HepG2 (cell line): ENCODE results near the gene CLPX. TPM values are rescaled to one million over a fixed set of nuclear protein-coding genes. Genes with fewer than 3 reads are reported as not detected.

Source experiments
- DNMT1 ChIP-seq: sonication (generic); formaldehyde crosslinking; IDR thresholded peaks from 2 replicates; pipeline ENCODE4 v1.5.1; 2020; ENCODE audit warnings: mild to moderate bottlenecking, missing genetic modification reagents
- FOXA1 ChIP-seq, 2 experiments: fragments of 450-650 bp in 1 of 2; sonication (generic) in 1 of 2; formaldehyde crosslinking in 1 of 2; IDR thresholded peaks; 2 replicates each; pipeline versions ENCODE4 v1.4.0 to v1.6.1; 2016 to 2020; ENCODE audit warnings: missing genetic modification reagents in 1 of 2
- KDM6A ChIP-seq: IDR thresholded peaks from 2 replicates; pipeline ENCODE4 v1.6.1; 2016; ENCODE audit warnings: low read depth
- KLF16 ChIP-seq, 2 experiments: sonication (generic) in 1 of 2; formaldehyde crosslinking in 1 of 2; IDR thresholded peaks; 2 replicates each; pipeline versions ENCODE4 v1.6.1 to v1.8.0; 2016 to 2023; ENCODE audit warnings: missing genetic modification reagents in 2 of 2, missing compliant biosample characterization in 1 of 2
- NFIC ChIP-seq: IDR thresholded peaks from 2 replicates; pipeline ENCODE4 v1.6.1; 2012; ENCODE audit warnings: mild to moderate bottlenecking, low read length, inconsistent platforms
- NR2F1 ChIP-seq, 2 experiments: fragments of 450-650 bp in 1 of 2; formaldehyde crosslinking in 1 of 2; IDR thresholded peaks; 2 replicates each; pipeline versions ENCODE4 v1.5.0 to v1.6.1; 2016 to 2020; ENCODE audit warnings: mild to moderate bottlenecking in 1 of 2, missing compliant biosample characterization in 1 of 2, missing genetic modification reagents in 1 of 2, moderate library complexity in 1 of 2
- PITX1 ChIP-seq: sonication (generic); formaldehyde crosslinking; IDR thresholded peaks from 2 replicates; pipeline ENCODE4 v1.5.1; 2020; ENCODE audit warnings: mild to moderate bottlenecking, missing genetic modification reagents
- ZFAT ChIP-seq: sonication (generic); formaldehyde crosslinking; conservative IDR thresholded peaks from 2 replicates; pipeline ENCODE4 v1.8.1; 2023; ENCODE audit warnings: missing genetic modification reagents, inconsistent platforms
- ZNF12 ChIP-seq: sonication (generic); formaldehyde crosslinking; IDR thresholded peaks from 2 replicates; pipeline ENCODE4 v1.5.0; 2020; ENCODE audit warnings: missing genetic modification reagents
- ZNF326 ChIP-seq: sonication (generic); formaldehyde crosslinking; IDR thresholded peaks from 2 replicates; pipeline ENCODE4 v1.4.0; 2020; ENCODE audit warnings: missing genetic modification reagents, borderline replicate concordance
- ZNF772 ChIP-seq: sonication (generic); formaldehyde crosslinking; IDR thresholded peaks from 2 replicates; pipeline ENCODE4 v1.5.0; 2020; ENCODE audit warnings: mild to moderate bottlenecking, missing genetic modification reagents
- ZNF780A ChIP-seq: sonication (generic); formaldehyde crosslinking; IDR thresholded peaks from 2 replicates; pipeline ENCODE4 v1.8.0; 2022; ENCODE audit warnings: mild to moderate bottlenecking, missing genetic modification reagents, moderate library complexity
- polyA plus RNA-seq, 8 experiments: library from polyadenylated mRNA; depleted of rRNA in 3 of 8; stranded (reverse) in 7 of 8; unstranded in 1 of 8; fragments of >200 nt; fragmentation: Illumina TruSeq in 4 of 8; extraction: Trizol in 4 of 8; gene quantifications; 2 replicates each; pipeline versions ENCODE4 v1.2.1 to v1.2.3, GENCODE V29; 2011 to 2016; ENCODE audit warnings: low read depth in 4 of 8, missing spikeins in 1 of 8, mixed read lengths in 1 of 8; ENCODE audit not compliant: insufficient read depth in 1 of 8
- total RNA-seq, 5 experiments: library from RNA; depleted of rRNA; stranded (reverse); fragments of >200 nt; fragmentation: Illumina TruSeq; extraction: Trizol; gene quantifications; 2 replicates each; pipeline ENCODE4 v1.2.3, GENCODE V29; 2016; ENCODE audit warnings: low read depth in 1 of 5
- TF ChIP-seq, protein P1 (sequence below): sonication (generic); formaldehyde crosslinking; IDR thresholded peaks from 2 replicates; pipeline ENCODE4 v1.5.0; 2020; ENCODE audit warnings: missing genetic modification reagents, mild to moderate bottlenecking, borderline replicate concordance
- TF ChIP-seq, protein P2 (sequence below): sonication (generic); formaldehyde crosslinking; IDR thresholded peaks from 2 replicates; pipeline ENCODE4 v1.9.0; 2021; ENCODE audit warnings: missing genetic modification reagents, borderline replicate concordance
- TF ChIP-seq, protein P3 (sequence below): sonication (generic); formaldehyde crosslinking; IDR thresholded peaks from 2 replicates; pipeline ENCODE4 v1.5.1; 2020; ENCODE audit warnings: mild to moderate bottlenecking, missing genetic modification reagents, borderline replicate concordance
- TF ChIP-seq, protein P4 (sequence below): sonication (generic); formaldehyde crosslinking; IDR thresholded peaks from 2 replicates; pipeline ENCODE4 v1.4.0; 2020; ENCODE audit warnings: missing genetic modification reagents
- TF ChIP-seq, protein P5 (sequence below): sonication (generic); formaldehyde crosslinking; IDR thresholded peaks from 2 replicates; pipeline ENCODE4 v1.8.0; 2022; ENCODE audit warnings: mild to moderate bottlenecking, missing genetic modification reagents, moderate library complexity

The CLPX gene
- total and polyA plus RNA-seq, 2 of the 13 experiments (the other 11 are each of a cell fraction or from before 2014, with no cell fraction given), result 33.9 to 61.3 TPM

DNA sequence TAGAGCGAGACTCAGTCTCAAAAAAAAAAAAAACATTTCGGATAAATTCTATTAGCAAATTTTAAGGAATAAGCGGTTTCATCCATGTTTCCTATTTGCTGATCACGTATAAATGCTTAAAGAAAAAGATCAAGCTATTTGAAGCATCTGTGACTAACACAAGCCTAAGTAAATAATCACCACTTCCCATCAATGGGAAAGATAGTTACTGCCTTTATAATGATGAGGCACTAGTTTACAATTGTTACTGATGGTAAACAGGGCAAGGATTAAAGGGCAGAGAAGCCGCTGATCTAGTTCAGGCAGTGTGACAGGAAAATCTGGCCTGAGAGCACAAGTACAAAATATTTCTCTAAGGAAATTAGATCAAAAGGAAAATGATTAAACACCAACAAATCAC is 13.7 kb downstream of the CLPX start (continued):
- TF ChIP-seq, protein P1, sequence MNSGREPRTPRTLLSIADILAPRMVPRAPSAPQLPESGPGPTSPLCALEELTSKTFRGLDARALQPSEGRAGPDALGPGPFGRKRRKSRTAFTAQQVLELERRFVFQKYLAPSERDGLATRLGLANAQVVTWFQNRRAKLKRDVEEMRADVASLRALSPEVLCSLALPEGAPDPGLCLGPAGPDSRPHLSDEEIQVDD (CRISPR knock-in tag), result no peak
- TF ChIP-seq, protein P2, sequence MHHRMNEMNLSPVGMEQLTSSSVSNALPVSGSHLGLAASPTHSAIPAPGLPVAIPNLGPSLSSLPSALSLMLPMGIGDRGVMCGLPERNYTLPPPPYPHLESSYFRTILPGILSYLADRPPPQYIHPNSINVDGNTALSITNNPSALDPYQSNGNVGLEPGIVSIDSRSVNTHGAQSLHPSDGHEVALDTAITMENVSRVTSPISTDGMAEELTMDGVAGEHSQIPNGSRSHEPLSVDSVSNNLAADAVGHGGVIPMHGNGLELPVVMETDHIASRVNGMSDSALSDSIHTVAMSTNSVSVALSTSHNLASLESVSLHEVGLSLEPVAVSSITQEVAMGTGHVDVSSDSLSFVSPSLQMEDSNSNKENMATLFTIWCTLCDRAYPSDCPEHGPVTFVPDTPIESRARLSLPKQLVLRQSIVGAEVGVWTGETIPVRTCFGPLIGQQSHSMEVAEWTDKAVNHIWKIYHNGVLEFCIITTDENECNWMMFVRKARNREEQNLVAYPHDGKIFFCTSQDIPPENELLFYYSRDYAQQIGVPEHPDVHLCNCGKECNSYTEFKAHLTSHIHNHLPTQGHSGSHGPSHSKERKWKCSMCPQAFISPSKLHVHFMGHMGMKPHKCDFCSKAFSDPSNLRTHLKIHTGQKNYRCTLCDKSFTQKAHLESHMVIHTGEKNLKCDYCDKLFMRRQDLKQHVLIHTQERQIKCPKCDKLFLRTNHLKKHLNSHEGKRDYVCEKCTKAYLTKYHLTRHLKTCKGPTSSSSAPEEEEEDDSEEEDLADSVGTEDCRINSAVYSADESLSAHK (CRISPR knock-in tag), result no peak
- TF ChIP-seq ZNF12 (CRISPR knock-in tag), result 0 out of 2 replicates have a peak, but pooled peaks have one; percentile 42
- TF ChIP-seq DNMT1 (CRISPR knock-in tag), result no peak
- TF ChIP-seq KDM6A, result peak; percentile 56; the same call in 1 of the 2 replicates
- TF ChIP-seq KLF16 (CRISPR knock-in tag; IDR thresholded peaks at IDR 0.05), result 0 out of 4 replicates have a peak, but pooled peaks of 1 of the 2 experiments have one; percentile 45
- TF ChIP-seq, protein P3, sequence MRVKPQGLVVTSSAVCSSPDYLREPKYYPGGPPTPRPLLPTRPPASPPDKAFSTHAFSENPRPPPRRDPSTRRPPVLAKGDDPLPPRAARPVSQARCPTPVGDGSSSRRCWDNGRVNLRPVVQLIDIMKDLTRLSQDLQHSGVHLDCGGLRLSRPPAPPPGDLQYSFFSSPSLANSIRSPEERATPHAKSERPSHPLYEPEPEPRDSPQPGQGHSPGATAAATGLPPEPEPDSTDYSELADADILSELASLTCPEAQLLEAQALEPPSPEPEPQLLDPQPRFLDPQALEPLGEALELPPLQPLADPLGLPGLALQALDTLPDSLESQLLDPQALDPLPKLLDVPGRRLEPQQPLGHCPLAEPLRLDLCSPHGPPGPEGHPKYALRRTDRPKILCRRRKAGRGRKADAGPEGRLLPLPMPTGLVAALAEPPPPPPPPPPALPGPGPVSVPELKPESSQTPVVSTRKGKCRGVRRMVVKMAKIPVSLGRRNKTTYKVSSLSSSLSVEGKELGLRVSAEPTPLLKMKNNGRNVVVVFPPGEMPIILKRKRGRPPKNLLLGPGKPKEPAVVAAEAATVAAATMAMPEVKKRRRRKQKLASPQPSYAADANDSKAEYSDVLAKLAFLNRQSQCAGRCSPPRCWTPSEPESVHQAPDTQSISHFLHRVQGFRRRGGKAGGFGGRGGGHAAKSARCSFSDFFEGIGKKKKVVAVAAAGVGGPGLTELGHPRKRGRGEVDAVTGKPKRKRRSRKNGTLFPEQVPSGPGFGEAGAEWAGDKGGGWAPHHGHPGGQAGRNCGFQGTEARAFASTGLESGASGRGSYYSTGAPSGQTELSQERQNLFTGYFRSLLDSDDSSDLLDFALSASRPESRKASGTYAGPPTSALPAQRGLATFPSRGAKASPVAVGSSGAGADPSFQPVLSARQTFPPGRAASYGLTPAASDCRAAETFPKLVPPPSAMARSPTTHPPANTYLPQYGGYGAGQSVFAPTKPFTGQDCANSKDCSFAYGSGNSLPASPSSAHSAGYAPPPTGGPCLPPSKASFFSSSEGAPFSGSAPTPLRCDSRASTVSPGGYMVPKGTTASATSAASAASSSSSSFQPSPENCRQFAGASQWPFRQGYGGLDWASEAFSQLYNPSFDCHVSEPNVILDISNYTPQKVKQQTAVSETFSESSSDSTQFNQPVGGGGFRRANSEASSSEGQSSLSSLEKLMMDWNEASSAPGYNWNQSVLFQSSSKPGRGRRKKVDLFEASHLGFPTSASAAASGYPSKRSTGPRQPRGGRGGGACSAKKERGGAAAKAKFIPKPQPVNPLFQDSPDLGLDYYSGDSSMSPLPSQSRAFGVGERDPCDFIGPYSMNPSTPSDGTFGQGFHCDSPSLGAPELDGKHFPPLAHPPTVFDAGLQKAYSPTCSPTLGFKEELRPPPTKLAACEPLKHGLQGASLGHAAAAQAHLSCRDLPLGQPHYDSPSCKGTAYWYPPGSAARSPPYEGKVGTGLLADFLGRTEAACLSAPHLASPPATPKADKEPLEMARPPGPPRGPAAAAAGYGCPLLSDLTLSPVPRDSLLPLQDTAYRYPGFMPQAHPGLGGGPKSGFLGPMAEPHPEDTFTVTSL (CRISPR knock-in tag), result peak; percentile 84; the same call in 1 of the 2 replicates
- peak; percentile 38; the same call in 1 of the 2 replicates for TF ChIP-seq PITX1 (CRISPR knock-in tag)
- TF ChIP-seq NFIC, result peak; percentile 44; the same call in 1 of the 2 replicates
- TF ChIP-seq ZNF326 (CRISPR knock-in tag), result no peak
- no peak for TF ChIP-seq ZFAT (CRISPR knock-in tag)
- peak in 1 of 2 experiments; percentile 12; a peak in 1 of 4 replicates for TF ChIP-seq NR2F1 (CRISPR knock-in tag; IDR thresholded peaks at IDR 0.05)
- TF ChIP-seq ZNF772 (CRISPR knock-in tag), result no peak
- TF ChIP-seq ZNF780A (CRISPR knock-in tag), result 0 out of 2 replicates have a peak, but pooled peaks have one; percentile 31
- TF ChIP-seq, protein P4, sequence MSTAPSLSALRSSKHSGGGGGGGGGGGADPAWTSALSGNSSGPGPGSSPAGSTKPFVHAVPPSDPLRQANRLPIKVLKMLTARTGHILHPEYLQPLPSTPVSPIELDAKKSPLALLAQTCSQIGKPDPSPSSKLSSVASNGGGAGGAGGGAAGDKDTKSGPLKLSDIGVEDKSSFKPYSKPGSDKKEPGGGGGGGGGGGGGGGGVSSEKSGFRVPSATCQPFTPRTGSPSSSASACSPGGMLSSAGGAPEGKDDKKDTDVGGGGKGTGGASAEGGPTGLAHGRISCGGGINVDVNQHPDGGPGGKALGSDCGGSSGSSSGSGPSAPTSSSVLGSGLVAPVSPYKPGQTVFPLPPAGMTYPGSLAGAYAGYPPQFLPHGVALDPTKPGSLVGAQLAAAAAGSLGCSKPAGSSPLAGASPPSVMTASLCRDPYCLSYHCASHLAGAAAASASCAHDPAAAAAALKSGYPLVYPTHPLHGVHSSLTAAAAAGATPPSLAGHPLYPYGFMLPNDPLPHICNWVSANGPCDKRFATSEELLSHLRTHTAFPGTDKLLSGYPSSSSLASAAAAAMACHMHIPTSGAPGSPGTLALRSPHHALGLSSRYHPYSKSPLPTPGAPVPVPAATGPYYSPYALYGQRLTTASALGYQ, result no peak
- TF ChIP-seq, protein P5, sequence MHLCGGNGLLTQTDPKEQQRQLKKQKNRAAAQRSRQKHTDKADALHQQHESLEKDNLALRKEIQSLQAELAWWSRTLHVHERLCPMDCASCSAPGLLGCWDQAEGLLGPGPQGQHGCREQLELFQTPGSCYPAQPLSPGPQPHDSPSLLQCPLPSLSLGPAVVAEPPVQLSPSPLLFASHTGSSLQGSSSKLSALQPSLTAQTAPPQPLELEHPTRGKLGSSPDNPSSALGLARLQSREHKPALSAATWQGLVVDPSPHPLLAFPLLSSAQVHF (CRISPR knock-in tag), result no peak
- TF ChIP-seq FOXA1 (IDR thresholded peaks at IDR 0.05), result peak; percentile 85
- peak; percentile 81 for TF ChIP-seq FOXA1 (CRISPR knock-in tag; IDR thresholded peaks at IDR 0.05)
